Upper lobe of left lung (tissue), 6 donors: ENCODE data around the gene LRRC8D. TPM values are rescaled to one million over a fixed set of nuclear protein-coding genes. Genes with fewer than 3 reads are reported as not detected.

ENCODE experiments used
- ATAC-seq, 2 donors: fragments of 200-7000 bp; cut with Tn5 transposase; one replicate each; pipeline ENCODE4 v1.9.1; 2022; ENCODE audit warnings: mild to moderate bottlenecking in 2 of 2, moderate library complexity in 2 of 2; ENCODE audit not compliant: low FRiP score in 2 of 2
- DNase-seq, 2 donors: peaks; one replicate each; pipeline ENCODE4 v3.0.0-alpha.2; 2019 to 2020
- H3K27ac ChIP-seq, 4 donors: fragments of 200-600 bp; sonication (generic); one replicate each; pipeline ENCODE4 v1.5.1; 2016 to 2019
- H3K27me3 ChIP-seq, 4 donors: fragments of 200-600 bp; sonication (generic); one replicate each; pipeline ENCODE4 v1.5.1; 2017 to 2019
- H3K36me3 ChIP-seq, 4 donors: fragments of 200-600 bp; sonication (generic); one replicate each; pipeline ENCODE4 v1.5.1; 2016 to 2019
- H3K4me1 ChIP-seq, 4 donors: fragments of 200-600 bp; sonication (generic); one replicate each; pipeline ENCODE4 v1.5.1; 2018 to 2019
- H3K4me3 ChIP-seq, 4 donors: fragments of 200-600 bp; sonication (generic); one replicate each; pipeline ENCODE4 v1.5.1; 2017 to 2019; ENCODE audit warnings: mild to moderate bottlenecking in 2 of 4, moderate library complexity in 1 of 4
- H3K9me3 ChIP-seq, 4 donors: fragments of 200-600 bp; sonication (generic); one replicate each; pipeline ENCODE4 v1.5.1; 2018 to 2019
- CTCF ChIP-seq, 6 experiments: fragments of 450-650 bp in 4 of 6; fragments of 200-600 bp in 2 of 6; sonication (generic) in 2 of 6; IDR thresholded peaks; one replicate each; pipeline ENCODE4 v1.5.1; 2016 to 2019; ENCODE audit warnings: antibody characterized with exemption in 6 of 6
- EP300 ChIP-seq, 4 donors: sonication (generic); formaldehyde crosslinking; IDR thresholded peaks; one replicate each; pipeline ENCODE4 v1.5.1; 2017; ENCODE audit warnings: antibody characterized with exemption in 4 of 4, control low read depth in 2 of 4
- POLR2A ChIP-seq, 4 donors: fragments of 450-650 bp; IDR thresholded peaks; one replicate each; pipeline ENCODE4 v1.5.1; 2016 to 2017; ENCODE audit warnings: antibody characterized with exemption in 4 of 4, mild to moderate bottlenecking in 2 of 4
- POLR2AphosphoS5 ChIP-seq, 2 donors: sonication (generic); formaldehyde crosslinking; IDR thresholded peaks; one replicate each; pipeline ENCODE4 v1.5.1; 2017; ENCODE audit warnings: antibody characterized with exemption in 2 of 2
- WGBS, 2 donors: methylation state at CpG; one replicate each; pipeline ENCODE4 v1.1.5; 2017 to 2018; 5-methylcytosine and 5-hydroxymethylcytosine counted together
- total RNA-seq, 6 donors: library from RNA; depleted of rRNA in 4 of 6; stranded (reverse); fragments of >200 nt in 4 of 6; gene quantifications; one replicate each; pipeline versions ENCODE4 v1.1.0 to v1.2.1, GENCODE V29; 2016 to 2021
- donor health status: DM: no; HTN: no; CAD: no; lungs with moderate emphysema.
- donor health status: DM: no; HTN: yes; CAD: no; lungs with severe emphysema.

Gene LRRC8D
- total RNA-seq, 6 donors from 2014 or later, result 3.7 to 24.0 (median 12.2) TPM

- Histone ChIP-seq H3K4me3 (no peak overlapping the region), H3K4me1 (peaks cover 0 to 7% (median 3%) of the 10 kb centered on the region in 4 donors), H3K9me3 (no peaks in the 10 kb centered on the region), H3K27ac (peak overlapping the region in 1 of 4 donors; percentile 28), H3K27me3 (no peaks in the 10 kb centered on the region), H3K36me3 (no peaks in the 10 kb centered on the region)
- TF ChIP-seq POLR2A (IDR thresholded peaks at IDR 0.05), result no peak
- TF ChIP-seq CTCF (IDR thresholded peaks at IDR 0.05), result no peak
- no peak for TF ChIP-seq POLR2AphosphoS5 (IDR thresholded peaks at IDR 0.05)
- TF ChIP-seq EP300 (IDR thresholded peaks at IDR 0.05), result no peak
- ATAC-seq (peak; percentile 39 to 68), DNase-seq (no peak)
- WGBS, 2 donors, result 73 to 76% methylated on average over 8 of the region's 8 CpGs
These were observed 122.2 kb downstream of the LRRC8D start for GRCh38 chr1:89942825-89943658.

DNA sequence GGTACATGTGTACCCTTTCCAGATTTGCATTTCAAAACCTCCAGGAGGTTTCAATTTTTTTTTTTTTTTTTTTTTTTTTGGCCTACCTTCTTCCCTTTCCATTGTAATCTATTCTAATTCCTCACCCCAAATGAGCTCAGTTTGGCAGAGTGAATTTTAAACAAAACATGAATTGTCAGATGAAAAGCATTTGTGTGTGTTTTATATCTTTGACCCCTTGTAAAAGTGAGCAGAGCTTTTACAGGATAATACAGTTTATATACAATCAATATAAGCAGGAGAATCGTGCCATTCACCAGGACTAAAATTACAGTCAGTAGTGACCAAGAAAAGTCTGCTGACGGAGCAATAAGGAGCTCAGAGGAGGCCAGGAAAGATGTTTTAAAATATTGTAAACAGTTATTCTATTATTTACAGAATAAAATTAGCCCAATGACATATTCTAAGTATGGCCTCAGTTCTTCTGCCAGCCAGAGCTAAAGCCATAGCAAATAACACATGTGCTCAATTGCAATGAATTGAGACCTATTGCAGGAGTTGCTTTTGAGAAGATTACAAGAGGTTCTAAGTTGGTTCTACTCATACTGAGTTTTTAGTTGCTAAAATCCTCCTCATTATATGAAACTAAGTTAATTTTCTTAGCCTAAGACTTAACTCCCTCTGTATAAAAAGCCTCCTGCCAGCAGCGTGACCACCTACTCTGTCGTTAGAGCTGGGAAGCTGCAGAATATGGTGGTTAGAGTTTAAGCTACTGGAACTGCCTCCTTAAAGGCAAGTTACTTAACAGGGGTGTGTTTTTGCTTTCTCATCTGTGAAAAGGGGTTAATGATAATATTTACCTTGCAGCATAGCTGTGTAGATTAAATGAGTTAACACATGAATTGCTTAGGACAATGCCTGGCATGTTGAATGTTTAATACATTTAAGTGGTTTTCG is 123.3 kb downstream of the LRRC8D start:
- Histone ChIP-seq H3K27ac (no peak overlapping the region), H3K4me3 (no peak overlapping the region), H3K4me1 (peaks cover 0 to 7% (median 3%) of the 10 kb centered on the region in 4 donors), H3K36me3 (no peaks in the 10 kb centered on the region), H3K9me3 (no peaks in the 10 kb centered on the region), H3K27me3 (no peaks in the 10 kb centered on the region)
- TF ChIP-seq POLR2A (IDR thresholded peaks at IDR 0.05), result no peak
- TF ChIP-seq CTCF (IDR thresholded peaks at IDR 0.05), result no peak
- TF ChIP-seq POLR2AphosphoS5 (IDR thresholded peaks at IDR 0.05), result no peak
- TF ChIP-seq EP300 (IDR thresholded peaks at IDR 0.05), result no peak
- 67 to 69% methylated on average over 5 of the region's 5 CpGs for WGBS, 2 donors
- ATAC-seq (no peak), DNase-seq (no peak)

DNA sequence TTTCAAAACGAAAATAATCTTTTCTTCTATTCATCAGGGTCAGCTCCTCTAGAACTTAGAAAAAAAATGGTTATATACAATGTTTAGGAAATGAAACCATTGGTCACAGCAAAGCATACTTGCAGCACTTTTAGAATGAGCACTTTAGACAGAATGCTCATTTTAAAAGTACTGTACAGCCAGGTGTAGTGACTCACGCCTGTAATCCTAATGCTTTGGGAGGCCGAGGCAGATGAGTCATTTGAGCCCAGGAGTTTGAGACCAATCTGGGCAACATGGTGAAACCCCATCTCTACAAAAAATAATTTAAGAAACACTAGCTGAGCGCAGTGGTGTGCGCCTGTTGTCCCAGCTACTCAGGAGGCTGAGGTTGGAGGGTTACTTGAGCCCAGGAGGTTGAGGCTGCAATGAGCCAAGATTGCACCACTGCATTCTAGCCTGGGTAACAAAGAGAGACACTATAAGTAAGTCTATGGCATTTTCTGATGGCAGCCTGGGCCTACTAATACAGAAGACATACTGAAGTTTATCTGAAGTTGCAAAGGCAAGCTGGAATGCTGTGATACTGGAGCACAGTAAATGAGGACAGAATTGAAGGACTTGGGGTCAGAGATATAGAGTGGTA is 125.1 kb downstream of the LRRC8D start:
- H3K4me1 ChIP-seq, result peaks cover 0 to 7% (median 3%) of the 10 kb centered on the region in 4 donors
- H3K27ac ChIP-seq, result no peak overlapping the region
- no peaks in the 10 kb centered on the region for H3K27me3 ChIP-seq
- 81 to 93% methylated on average over 5 of the region's 5 CpGs for WGBS, 2 donors
- H3K4me3 ChIP-seq, result no peak overlapping the region
- TF ChIP-seq EP300 (IDR thresholded peaks at IDR 0.05) (no peak), POLR2AphosphoS5 (IDR thresholded peaks at IDR 0.05) (no peak), CTCF (IDR thresholded peaks at IDR 0.05) (no peak), POLR2A (IDR thresholded peaks at IDR 0.05) (no peak)
- no peaks in the 10 kb centered on the region for H3K9me3 ChIP-seq
- DNase-seq (no peak), ATAC-seq (no peak)
- no peaks in the 10 kb centered on the region for H3K36me3 ChIP-seq

DNA sequence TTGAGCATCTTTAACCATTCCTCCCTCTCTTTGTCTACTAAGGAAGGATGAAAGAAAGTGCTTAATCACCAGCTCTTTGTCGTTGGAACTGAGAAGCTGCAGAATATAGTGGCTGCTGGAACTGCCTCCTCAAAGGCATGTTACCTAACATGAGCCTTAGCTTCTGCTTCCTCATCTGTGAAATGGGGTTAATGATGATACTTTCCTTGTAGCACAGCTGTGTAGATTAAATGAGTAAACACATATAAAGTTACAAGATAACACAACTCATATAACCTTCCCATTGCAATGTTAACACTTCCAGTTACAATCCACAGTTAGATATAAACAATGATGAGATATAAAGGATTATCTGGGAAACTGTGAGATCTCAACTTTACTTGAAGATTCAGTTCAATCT is 125.7 kb downstream of the LRRC8D start:
- Histone ChIP-seq H3K27me3 (no peaks in the 10 kb centered on the region), H3K4me3 (no peak overlapping the region), H3K36me3 (no peaks in the 10 kb centered on the region), H3K9me3 (no peaks in the 10 kb centered on the region), H3K27ac (no peak overlapping the region), H3K4me1 (peaks cover 0 to 7% (median 3%) of the 10 kb centered on the region in 4 donors)
- WGBS, 2 donors, result 17 to 20% methylated on average over 1 of the region's 1 CpG
- DNase-seq, result no peak
- TF ChIP-seq EP300 (IDR thresholded peaks at IDR 0.05), result no peak
- TF ChIP-seq CTCF (IDR thresholded peaks at IDR 0.05), result no peak
- TF ChIP-seq POLR2A (IDR thresholded peaks at IDR 0.05), result no peak
- TF ChIP-seq POLR2AphosphoS5 (IDR thresholded peaks at IDR 0.05), result no peak
- no peak for ATAC-seq
